Pulmonary artery endothelial cell (primary cell): ENCODE data around the gene LIMK2. TPM values are rescaled to one million over a fixed set of nuclear protein-coding genes. Genes with fewer than 3 reads are reported as not detected.
"Not testable (repeated sequence)": the region's sequence is repeated elsewhere in the genome, so short reads cannot be mapped to it uniquely, and the experiment has no call there.

Experiments used
- DNase-seq: peaks from one replicate; pipeline ENCODE4 v3.0.0-alpha.2; 2011; ENCODE audit warnings: low read depth, low spot score
- total RNA-seq: library from RNA; depleted of rRNA; stranded (reverse); fragments of >200 nt; gene quantifications from 2 replicates; pipeline ENCODE4 v1.2.3, GENCODE V29; 2014

LIMK2 gene
- total RNA-seq, 1 donor from 2014 or later: 83.3 TPM

DNA sequence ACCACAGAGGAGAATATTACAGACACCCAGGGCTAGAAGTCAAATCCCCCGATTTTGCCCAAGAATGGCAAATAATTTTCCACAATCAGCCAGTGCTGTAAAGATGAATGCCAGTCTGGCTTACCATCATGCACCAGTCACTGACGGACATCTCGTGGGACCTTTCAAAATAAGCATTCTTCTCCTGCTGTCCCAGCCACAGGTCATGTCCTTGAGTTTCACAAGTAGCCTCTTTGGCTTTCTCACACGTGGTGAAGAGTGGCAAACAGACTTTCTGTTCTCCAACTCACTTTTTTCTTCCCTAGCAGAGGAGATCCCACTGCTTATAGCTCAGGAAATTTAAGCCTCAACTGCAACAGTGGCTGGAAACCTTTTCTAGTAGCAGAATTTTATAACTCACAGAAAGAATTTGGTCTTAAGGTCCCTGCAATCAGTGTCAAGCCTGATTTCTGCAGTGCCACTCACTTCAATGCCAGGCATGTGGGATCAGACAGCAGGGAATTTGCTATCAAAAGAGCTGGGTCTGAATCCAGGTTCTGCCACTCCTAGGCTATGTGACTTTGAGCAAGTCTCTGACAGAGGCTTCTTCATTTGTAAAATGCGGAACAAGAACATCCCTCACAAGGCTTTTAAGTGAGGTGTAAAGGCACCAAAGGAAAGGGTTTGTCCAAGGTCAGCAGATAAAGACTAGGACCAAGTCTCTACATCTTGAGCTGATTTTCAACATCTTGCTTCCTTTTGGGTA is 76.6 kb downstream of the LIMK2 start:
- no peak for DNase-seq

DNA sequence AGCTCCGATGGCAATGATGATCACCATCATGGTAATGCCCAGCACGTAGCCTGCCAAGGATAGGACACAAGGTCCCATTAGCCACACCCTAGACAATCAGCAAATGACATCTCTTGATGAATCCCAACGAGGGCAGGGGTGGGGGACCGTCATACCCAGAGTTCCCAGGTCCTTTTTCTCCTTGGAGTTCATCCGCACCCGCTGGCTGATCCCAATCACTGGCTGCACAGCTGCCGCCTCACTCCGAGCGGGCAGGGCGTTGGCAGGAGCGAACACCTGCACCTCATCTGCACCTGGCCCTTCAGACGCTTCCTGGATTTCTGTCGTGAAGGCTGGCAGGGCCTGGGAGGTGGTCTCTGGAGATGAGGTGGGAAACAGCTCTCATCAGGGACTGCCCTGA is 77.2 kb downstream of the LIMK2 start:
- no peak for DNase-seq

DNA sequence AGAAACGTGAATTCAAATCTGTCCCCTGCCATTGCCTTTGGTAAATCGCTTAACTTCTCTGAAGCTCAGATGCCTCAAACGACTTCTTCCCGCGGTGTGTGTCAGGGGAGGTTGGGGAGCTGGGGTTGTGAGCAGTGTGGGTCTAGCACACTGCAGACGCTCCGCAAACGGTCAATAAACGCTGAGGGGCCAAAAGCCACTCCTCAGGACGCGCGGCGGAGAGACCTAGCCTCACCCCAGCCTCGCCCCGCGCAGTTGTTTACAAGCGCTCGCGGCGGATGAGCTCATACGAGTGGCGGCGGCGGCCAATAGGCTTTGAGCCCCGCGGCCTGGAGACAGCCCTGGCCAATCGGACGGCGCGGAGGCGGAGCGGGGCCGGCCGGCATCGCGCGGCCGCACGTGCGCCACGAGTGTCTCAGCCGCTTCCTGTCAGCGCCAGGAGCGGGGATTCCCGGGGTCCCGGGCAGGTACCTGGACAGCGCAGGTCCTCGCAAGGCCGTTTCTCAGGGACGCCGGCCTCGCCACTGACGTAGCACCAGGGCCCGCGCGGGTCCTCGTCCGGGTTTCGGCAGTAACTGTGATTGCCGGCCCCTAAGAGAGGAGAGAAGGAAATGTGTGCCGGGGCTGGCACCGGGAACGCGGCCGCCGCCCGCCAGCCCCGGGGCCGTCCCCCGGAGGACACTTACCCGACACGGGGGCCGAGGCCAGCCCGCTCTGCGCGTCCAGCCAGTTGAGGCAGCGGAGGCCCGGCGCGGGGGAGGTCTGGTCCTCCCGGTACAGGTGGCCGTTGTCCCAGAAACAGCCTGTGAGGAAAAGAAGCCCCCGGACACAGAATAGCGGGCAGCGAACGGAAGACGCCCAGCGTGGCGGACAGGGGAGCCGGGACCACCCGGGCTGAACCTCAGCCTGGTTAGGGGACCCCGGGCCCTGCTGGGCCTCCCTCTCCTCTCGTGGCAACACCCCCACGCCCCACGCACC is 78.7 kb downstream of the LIMK2 start:
- DNase-seq: peak; percentile 75

DNA sequence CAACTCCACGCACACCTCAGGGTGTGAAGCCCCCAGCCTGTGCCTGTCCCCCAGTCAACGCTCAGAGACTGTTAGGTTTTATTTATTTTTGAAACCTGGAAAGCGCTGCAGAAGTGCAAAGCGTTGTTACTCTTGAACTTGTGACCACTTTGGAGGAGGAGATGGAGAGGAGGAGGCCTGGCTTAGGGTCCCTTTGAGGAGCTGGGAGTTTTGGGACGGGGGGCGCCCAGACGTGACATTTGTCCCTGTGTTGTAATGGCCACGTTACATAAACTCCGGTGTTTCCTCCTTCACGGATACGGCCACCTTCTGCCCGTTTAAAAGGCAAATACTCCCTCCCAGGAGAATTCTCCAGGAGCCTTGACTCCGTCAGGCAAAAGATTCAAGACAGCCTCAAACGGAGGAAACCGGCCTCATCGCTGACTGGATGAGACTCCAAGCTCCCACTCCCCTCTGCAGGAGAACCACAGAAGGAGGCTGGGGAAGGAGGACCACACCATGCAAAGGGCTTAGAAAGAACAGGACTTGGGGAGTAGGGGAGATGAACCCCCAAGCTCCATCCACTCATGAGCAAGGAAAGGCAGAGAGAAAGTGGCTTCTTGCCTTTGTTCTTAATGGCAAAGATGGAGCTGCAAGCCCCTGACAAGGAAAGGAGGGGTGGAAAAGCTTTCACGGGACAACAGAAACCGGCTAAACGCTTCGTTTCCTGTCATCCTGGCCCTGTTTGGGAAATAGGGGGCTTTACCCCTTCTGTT is 79.6 kb downstream of the LIMK2 start:
- DNase-seq: no peak

DNA sequence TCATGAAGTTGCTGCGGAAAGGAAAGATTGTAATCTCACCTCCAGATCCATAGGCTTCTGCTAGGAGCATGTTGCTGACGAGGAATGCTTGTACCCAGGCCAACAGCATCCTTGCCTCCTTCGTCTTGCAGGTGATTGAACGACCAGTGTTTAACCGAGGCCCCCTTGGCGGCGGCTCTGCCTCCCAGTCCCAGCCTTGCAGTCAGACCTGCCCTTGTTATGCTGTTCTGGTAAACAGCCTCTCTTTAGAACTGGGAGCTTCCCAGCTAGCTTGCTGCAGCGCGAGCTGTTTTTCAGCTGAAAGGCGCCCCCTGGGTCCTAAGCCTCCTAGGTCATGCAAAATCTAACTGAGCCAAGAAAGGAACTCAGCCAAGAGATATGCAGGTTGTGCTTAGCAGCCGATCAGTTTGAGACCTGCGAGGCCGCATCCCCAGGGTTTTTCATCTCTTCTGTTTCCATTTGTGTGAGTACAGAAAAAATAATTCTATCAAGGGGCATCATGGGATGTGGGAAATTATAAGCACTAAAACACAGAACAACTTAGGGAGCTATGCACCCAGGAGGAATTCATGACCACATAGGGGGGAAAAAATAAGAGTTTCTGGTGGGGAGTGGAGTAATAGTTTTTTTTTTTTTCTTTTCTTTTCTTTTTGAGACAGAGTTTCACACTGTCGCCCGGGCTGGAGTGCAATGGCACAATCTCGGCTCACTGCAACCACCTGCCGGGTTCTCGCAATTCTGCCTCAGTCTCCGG is 80.3 kb downstream of the LIMK2 start, which contains the start of gene PIK3IP1:
TSS of gene PIK3IP1 (minus strand) at position 253 of the 754 bp plus-strand sequence. CDS start at position 109, 144 bp downstream.
- peak; percentile 60 for DNase-seq

DNA sequence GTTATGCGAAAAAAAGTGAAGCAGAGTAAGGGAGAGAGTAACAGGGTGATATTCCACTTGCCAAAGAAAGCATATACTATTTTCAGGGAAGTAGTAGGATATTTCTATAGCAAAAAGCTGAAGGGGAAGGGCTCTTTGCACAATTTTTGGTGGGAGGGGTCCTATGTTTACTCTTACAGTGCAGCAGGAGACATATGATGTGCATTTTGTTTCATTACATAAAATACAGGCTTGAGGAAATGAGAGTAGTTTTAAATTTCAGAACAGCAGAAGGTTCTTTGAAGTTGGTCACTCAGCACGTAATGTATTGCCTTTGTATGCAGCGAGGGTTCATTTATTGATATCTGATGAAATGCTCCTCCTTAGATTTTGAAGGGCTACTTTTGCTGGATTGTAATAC is 83.3 kb downstream of the LIMK2 start:
- DNase-seq: no peak

DNA sequence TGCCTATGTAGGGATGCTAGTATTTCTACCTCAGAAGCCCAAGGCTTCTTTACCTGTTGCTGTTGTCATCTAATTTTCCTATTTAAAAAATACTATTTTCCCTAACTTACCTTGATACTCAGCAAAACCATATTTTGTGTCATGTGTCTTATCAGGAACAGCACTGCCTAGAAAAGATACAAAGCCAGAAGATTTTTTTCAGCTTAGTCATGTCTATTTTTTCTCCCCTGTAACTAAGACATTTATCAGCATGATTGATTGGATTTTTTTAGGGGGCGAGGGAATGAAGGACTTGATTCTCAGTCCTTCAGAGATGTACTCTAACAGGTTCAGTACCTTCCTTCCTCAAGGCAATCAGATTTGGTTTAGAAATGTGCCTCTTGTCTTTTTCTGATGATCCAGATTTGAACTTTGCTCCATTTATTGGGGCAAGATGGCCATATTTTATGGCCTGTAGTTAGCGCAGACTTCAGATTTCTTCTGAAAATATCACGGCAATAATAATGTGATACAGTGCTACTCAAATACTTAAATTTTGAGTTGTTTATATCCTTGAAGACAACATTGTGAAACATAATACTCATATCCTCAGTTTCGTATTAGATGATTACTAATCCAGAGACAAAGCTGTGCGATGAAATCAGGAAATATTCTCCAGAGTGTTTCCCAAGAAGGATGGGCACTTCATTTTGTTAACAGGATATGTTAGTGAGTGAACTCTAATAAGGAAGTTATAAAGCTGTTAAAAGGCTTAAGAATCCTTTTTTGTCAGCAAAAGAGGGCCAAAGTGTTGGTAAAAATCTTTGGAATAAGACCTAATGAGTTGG is 83.9 kb downstream of the LIMK2 start:
- DNase-seq: no peak

DNA sequence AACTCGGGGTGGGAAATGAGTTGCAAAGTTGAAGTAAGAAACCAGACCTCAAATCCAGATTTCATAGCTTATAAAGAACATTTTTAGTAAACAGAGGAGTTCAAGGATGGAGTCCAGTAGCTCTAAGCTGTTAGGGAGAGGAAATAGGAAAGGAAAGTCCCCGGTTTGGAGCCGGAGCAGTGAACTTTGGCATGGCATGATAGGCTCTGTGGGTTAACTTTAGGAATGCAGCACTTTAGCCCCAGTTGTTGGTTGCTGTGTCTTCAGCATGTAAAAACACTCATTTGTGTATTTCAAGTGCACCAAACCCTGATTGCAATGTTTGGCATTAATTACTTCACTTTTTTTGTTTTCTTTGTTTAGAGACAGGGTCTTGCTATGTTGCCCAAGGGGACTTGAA is 88.8 kb downstream of the LIMK2 start:
- no peak for DNase-seq

DNA sequence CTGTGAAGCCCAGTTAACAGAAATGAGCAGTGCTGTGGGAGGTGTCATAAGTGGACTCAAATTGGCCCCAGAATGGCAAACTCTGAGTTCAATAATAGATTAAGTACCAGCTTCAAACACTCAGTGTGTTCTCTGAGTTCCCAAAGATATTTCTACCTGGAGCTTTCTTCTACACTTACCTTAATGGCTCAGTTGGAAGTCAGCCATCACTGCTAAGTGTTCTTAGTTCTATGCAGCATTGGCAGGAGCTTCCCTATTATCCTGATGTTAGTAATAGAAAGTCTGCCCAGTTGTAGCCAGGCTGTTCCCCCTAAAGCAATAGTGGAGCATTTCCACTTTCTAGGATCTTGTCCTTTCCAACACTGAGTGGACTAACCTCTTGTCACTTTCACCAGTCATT is 89.9 kb downstream of the LIMK2 start:
- no peak for DNase-seq

DNA sequence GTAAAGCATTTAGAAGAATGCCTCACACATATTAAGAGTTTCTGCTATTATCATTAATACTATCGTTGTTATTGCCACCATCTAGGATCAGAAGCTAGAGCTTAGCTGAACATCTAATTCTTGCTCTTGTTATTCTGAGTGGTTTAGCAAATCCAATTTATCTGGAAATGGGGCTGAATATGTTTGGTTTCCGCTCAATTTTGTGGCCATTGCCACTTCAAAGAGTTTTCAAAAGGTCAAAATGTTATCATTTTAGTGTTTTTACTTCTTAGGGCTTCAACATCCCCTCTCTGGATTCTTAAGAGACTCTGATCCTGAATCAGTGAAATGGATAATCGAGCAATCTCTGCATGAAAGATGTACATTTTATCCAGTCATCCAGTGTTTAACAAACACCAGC is 90.4 kb downstream of the LIMK2 start:
- no peak for DNase-seq

DNA sequence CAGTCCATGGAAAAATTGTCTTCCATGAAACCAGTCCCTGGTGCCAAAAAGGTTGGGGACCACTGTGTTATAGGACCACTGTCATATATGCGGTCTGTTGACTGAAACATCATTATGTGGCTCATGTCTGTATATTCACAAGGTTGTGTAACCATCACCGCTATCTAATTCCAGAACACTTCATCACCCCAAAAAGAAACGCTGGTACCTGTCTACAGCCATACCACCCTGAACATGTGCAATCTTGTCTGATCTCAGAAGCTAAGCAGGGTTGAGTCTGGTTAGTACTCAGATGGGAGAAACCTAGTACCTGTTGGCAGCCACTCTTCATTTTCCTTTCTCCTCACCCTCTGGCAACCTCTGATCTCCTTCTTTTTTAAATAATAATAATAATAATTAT is 93.1 kb downstream of the LIMK2 start:
- DNase-seq: no peak

DNA sequence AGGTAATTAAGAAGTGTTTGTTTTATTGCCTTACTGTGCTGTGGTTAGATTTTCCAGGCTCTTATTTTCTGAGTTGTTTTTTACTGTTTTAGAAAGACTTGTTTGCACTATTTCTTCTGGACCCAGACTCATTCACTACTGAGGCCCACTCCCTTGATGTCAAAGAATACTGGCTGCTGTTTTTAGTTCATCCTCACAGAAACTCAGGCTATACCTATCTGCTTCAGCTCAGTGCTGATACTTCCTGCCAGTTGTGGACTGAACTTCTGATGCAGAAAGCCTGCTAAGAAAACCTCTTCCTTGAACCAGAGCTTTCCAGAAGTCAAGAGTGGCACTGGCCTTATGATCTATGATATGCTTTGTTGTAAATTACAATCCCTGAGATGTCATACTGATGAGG is 96.1 kb downstream of the LIMK2 start:
- DNase-seq: no peak

DNA sequence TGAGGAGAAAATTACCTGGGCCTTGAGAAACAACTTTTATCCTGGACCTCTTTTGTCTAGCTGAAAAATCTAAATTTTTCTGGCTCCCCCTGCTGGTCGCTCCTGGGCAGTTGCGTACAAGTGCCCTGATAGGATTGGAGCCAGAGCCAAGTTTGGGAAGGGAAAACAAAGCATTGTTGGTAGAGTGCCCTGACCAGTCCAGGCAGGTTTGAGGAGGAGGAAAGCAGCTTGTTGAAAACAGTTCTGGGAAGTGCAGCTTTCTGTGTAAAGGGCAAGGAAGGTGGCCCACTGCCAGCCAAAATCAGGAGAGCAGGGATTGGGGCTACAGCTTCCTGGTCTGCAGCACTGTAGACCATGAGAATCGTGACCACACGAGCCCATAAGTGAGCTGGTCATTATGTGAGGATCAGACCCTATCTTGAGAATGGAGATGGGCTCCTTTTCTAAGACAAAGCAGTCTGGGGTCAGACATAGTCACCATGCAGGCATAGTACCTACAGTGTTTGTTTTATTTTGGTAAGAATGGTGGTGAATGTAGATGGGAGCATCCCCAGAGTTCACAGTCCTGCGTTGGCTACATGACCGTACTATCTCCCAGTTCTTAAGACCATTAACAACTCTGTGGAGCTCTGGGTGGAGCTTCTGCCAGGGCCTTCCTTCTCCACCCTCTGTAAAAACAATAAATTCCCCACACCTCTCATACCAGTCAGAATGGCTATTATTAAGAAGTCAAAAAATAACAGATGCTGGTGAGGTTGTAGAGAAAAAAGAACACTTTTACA is 101.5 kb downstream of the LIMK2 start:
- no peak for DNase-seq

DNA sequence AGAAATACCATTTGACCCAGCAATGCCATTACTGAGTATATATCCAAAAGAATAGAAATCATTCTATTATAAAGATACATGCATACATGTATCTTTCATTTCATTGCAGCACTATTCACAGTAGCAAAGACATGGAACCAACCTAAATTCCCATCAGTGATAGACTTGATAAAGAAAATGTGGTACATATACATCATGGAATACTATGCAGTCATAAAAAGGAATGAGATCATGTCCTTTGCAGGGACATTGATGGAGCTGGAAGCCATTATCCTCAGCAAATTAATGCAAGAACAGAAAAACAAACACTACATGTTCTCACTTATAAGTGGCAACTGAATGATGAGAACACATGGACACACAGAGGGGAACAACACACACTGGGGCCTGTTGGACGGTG is 102.1 kb downstream of the LIMK2 start:
- DNase-seq: not testable (repeated sequence)

DNA sequence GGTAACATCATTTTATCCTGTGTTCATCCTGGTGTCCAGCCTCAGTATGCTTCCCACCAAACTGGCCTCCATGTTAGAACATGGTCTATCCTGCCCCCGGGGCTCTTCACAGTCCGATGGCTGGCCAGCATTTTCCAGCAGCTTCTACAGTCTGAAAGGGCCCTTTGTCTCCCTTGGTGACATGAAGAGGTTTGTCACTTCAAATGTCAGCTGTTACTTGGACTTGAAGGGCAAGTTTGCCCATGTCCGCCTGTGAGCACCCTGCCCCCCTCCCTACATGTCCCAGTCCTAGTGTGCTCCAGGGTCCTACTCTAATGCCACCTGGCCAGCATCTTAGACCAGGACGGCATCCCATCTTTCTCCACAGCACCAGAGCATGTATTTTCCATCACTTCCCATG is 109.3 kb downstream of the LIMK2 start:
- no peak for DNase-seq

DNA sequence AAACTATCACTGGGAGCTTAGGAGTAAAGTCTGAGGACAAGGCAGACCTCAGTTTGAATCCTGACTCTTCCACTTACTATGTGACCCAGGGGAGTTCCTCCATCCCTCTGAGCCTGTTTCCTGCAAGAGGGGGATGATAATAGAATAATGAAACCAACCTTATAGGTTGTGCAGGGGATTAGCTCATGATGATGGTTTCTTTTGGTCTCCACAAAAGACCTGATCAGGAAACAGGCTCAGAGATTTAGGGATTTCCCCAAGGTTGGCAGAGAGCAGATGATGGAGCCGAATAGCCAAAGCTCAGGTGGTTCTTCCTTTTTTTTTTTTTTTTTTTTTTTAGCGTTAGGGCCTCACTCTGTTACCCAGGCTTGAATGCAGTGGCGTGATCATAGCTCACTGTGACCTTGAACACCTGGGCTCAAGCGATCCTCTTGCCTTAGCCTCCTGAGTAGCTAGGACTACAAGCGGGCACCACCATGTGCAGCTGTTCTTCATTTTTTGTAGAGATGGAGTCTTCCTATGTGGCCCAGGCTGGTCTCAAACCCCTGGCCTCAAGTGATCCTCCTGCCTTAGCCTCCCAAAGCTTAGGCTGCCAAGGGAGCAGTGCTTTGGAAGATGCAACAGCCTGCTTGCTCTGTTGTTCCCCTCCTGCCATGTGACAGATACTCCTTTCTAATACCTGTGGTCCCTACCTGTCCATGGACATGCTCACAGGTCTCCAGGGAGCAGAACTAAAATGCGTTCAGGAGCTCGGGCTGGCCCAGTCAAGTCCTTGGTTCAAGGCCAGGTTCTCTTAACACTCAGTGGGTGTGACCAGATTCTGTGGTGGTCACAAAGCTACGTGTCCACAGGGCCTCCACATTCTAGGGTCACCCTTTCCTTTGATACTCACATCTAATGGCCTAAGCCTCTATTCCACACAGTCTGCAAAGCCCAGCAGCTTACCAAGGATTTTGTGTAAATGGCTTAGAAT is 111.8 kb downstream of the LIMK2 start:
- no peak for DNase-seq

DNA sequence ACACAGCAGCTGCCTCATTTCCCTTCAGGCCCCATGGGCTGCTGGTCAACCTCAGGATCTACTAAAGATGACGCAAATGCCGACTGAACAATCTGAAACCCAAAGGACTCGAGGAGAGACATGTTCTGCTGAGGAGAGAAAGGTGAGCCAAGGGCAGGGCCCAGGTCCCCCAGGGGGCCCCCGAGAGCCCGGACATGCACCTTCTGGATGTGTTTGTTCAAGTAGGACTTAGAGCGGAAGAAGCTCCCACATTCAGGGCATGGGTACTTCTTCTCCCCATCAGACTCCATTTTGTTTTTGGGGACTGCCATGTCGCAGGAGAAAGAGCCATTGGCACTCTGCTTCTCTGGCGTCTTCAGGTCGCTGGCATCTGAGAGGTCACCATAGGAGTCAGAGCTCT is 114.8 kb downstream of the LIMK2 start:
- DNase-seq: no peak
